Endothelial cell of umbilical vein (primary cell): Measurements from ENCODE around the gene LRR1. TPM values are rescaled to one million over a fixed set of nuclear protein-coding genes. Genes with fewer than 3 reads are reported as not detected.

Experiments used
- Bru-seq: library from RNA; stranded (reverse); fragments of 400-500 nt; gene quantifications from one replicate; lab custom pipeline; 2021; lab: Mats Ljungman, UMichigan
- BruChase-seq, 2 experiments: library from RNA; stranded (reverse); fragments of 400-500 nt; gene quantifications; one replicate each; lab custom pipeline; 2021; lab: Mats Ljungman, UMichigan
- BruUV-seq: library from RNA; stranded (reverse); fragments of 400-500 nt; replicated peaks from 2 replicates; lab custom pipeline; 2021; lab: Mats Ljungman, UMichigan
- CTCF ChIA-PET: fragments of 300-600, 350-600 bp; sonication (Branson Sonifier 250); formaldehyde crosslinking; loops from one replicate; lab custom pipeline; 2021; ENCODE audit warnings: antibody characterized with exemption, inconsistent platforms; lab: Charles Lee
- POLR2A ChIA-PET: fragments of 300-600, 350-600 bp; sonication (Branson Sonifier 250); formaldehyde crosslinking; loops from one replicate; lab custom pipeline; 2021; ENCODE audit warnings: antibody characterized with exemption, inconsistent platforms; lab: Charles Lee
- DNase-seq: peaks from one replicate; pipeline ENCODE4 v3.0.0-alpha.2; 2011; ENCODE audit warnings: low read depth, low spot score
- FAIRE-seq: peaks from 2 replicates; lab custom pipeline; 2011; peaks lifted over from hg19 to GRCh38; lab: Jason Lieb, UNC
- H2AFZ ChIP-seq: 2 replicates; pipeline ENCODE4 v1.6.0; 2012; ENCODE audit warnings: low read depth, low read length, control low read depth, inconsistent platforms
- H3K27ac ChIP-seq: 2 replicates; pipeline ENCODE4 v1.5.1; 2011; ENCODE audit warnings: low read depth, mild to moderate bottlenecking, control low read depth, low read length, moderate library complexity; ENCODE audit not compliant: insufficient read depth
- H3K27me3 ChIP-seq, 2 experiments: 2 replicates each; pipeline versions ENCODE4 v1.6.0 to v1.6.1; 2011; ENCODE audit warnings: low read length in 2 of 2, mixed read lengths in 1 of 2; ENCODE audit not compliant: control insufficient read depth in 2 of 2, insufficient read depth in 2 of 2
- H3K36me3 ChIP-seq, 2 experiments: 2 replicates in 1 of 2; 3 replicates in 1 of 2; pipeline ENCODE4 v1.5.1; 2011; ENCODE audit warnings: low read length in 2 of 2, mild to moderate bottlenecking in 1 of 2, moderate library complexity in 1 of 2; ENCODE audit not compliant: control insufficient read depth in 2 of 2, insufficient read depth in 2 of 2; ENCODE audit errors: extremely low read depth in 1 of 2
- H3K4me1 ChIP-seq: 3 replicates; pipeline ENCODE4 v1.5.1; 2011; ENCODE audit warnings: mild to moderate bottlenecking, low read length; ENCODE audit not compliant: control insufficient read depth, insufficient read depth; ENCODE audit errors: extremely low read depth
- H3K4me2 ChIP-seq: 2 replicates; pipeline ENCODE4 v1.6.1; 2011; ENCODE audit warnings: low read length, control low read depth, mixed read lengths; ENCODE audit not compliant: insufficient read depth
- H3K4me3 ChIP-seq, 3 experiments: fragments of 200-600 bp in 1 of 3; sonication (generic), shearing (Covaris generic) in 1 of 3; replicated peaks in 1 of 3; 2 replicates each; pipeline ENCODE4 v1.5.1; 2011 to 2016; ENCODE audit warnings: control low read depth in 3 of 3, low read length in 3 of 3, mild to moderate bottlenecking in 2 of 3, inconsistent platforms in 1 of 3, low read depth in 1 of 3, moderate library complexity in 1 of 3; ENCODE audit not compliant: insufficient read depth in 1 of 3
- H3K79me2 ChIP-seq: 2 replicates; pipeline ENCODE4 v1.6.0; 2012; ENCODE audit warnings: low read length, inconsistent platforms; ENCODE audit not compliant: control insufficient read depth, insufficient read depth
- H3K9ac ChIP-seq: replicated peaks from 2 replicates; pipeline ENCODE3; 2011; ENCODE audit warnings: low read length, control low read depth; ENCODE audit not compliant: insufficient read depth; ENCODE audit errors: extremely low read depth
- H3K9me1 ChIP-seq: replicated peaks from 3 replicates; pipeline ENCODE4 v1.6.0; 2011; ENCODE audit warnings: mild to moderate bottlenecking, low read length; ENCODE audit not compliant: control insufficient read depth, insufficient read depth; ENCODE audit errors: extremely low read depth
- H3K9me3 ChIP-seq: replicated peaks from 2 replicates; pipeline ENCODE4 v1.5.1; 2012; ENCODE audit warnings: low read length, inconsistent platforms; ENCODE audit not compliant: control insufficient read depth, insufficient read depth
- H4K20me1 ChIP-seq: replicated peaks from 2 replicates; pipeline ENCODE3; 2011; ENCODE audit warnings: mild to moderate bottlenecking, low read length; ENCODE audit not compliant: control insufficient read depth, insufficient read depth; ENCODE audit errors: extremely low read depth
- FOS ChIP-seq: IDR thresholded peaks from 2 replicates; pipeline ENCODE4 v1.6.1; 2011; ENCODE audit warnings: mild to moderate bottlenecking, low read length, moderate library complexity, borderline replicate concordance; ENCODE audit not compliant: insufficient read depth
- MAX ChIP-seq: IDR thresholded peaks from 2 replicates; pipeline ENCODE4 v1.6.1; 2011; ENCODE audit not compliant: insufficient read depth, insufficient read length
- MYC ChIP-seq: IDR thresholded peaks from one replicate; pipeline ENCODE4 v1.6.1; 2011; ENCODE audit warnings: mild to moderate bottlenecking, low read depth, low read length
- POLR2A ChIP-seq: IDR thresholded peaks from 2 replicates; pipeline ENCODE4 v1.6.1; 2012; ENCODE audit warnings: low read depth, mild to moderate bottlenecking, control low read depth, low read length
- POLR2AphosphoS5 ChIP-seq: IDR thresholded peaks from 2 replicates; pipeline ENCODE4 v1.6.1; 2012; ENCODE audit warnings: low read depth, mild to moderate bottlenecking, control low read depth, low read length, moderate library complexity; ENCODE audit not compliant: insufficient read depth
- dilution Hi-C: fragments of 300-500 bp; cut with MboI; formaldehyde crosslinking; loops from one replicate; pipeline ENCODE4 v1.15.0; 2019; ENCODE audit warnings: low sequenced_read_pairs; ENCODE audit not compliant: extremely low pct_ligation_motif_present
- intact Hi-C: fragments of 100-400 bp; cut with micrococcal nuclease; formaldehyde crosslinking; loops from one replicate; pipeline ENCODE4 v1.10.0; 2022
- long read RNA-seq: library from polyadenylated mRNA; stranded (forward); transcript quantifications from one replicate; pipeline ENCODE4 v2.0.0, GENCODE V29; 2021
- polyA minus RNA-seq, 3 experiments: library from RNA; depleted of rRNA, polyadenylated mRNA; stranded (reverse); fragments of >200 nt; gene quantifications; 1 replicate in 1 of 3; 2 replicates in 2 of 3; pipeline ENCODE4 v1.2.3, GENCODE V29; 2011
- polyA plus RNA-seq, 4 experiments: library from polyadenylated mRNA; depleted of rRNA in 3 of 4; stranded (reverse) in 3 of 4; unstranded in 1 of 4; fragments of >200 nt; gene quantifications; 2 replicates each; pipeline versions ENCODE4 v1.2.1 to v1.2.3, GENCODE V29; 2011 to 2012; ENCODE audit warnings: missing spikeins in 1 of 4
- total RNA-seq: library from RNA; stranded (reverse); gene quantifications from 2 replicates; pipeline ENCODE4 v1.2.3, GENCODE V29; 2021

The LRR1 gene
- total RNA-seq = 30.1 and 30.9 TPM in 2 replicates
- 11.4 and 17.7 TPM in 2 replicates for polyA plus RNA-seq
- 19.5 and 20.3 TPM in 2 replicates for polyA plus RNA-seq (2011; cell fraction: cytosol; rRNA removed)
- 9.7 and 15.5 TPM in 2 replicates for polyA plus RNA-seq (2011; cell fraction: nucleus; rRNA removed)
- 14.1 and 24.0 TPM in 2 replicates for polyA plus RNA-seq (2012)
- polyA minus RNA-seq = 9.0 and 9.2 TPM in 2 replicates
- polyA minus RNA-seq (2011; cell fraction: cytosol; rRNA and poly(A)+ RNA removed) = 19.5 TPM
- polyA minus RNA-seq (2011; cell fraction: nucleus; rRNA and poly(A)+ RNA removed) = 6.1 and 9.1 TPM in 2 replicates
- Bru-seq, nascent RNA = percentile 79 among the genes with signal in this experiment
- BruChase-seq, experiment 1, labeled RNA remaining after a 6-hour chase = percentile 79 among the genes with signal in this experiment
- percentile 82 among the genes with signal in this experiment for BruChase-seq, experiment 2, labeled RNA remaining after a 2-hour chase
- long read RNA-seq, transcript LRR1-202 (3 exons, 957 nt) = major isoform, 48 of 97 reads
- long read RNA-seq, transcript LRR1-201 (4 exons, 1,745 nt) = minor isoform, 31 of 97 reads
- long read RNA-seq, partial matches to known transcripts = 2 of 97 reads
- long read RNA-seq, other reads (novel, unspliced or antisense) = 16 of 97 reads

- no peaks in the 10 kb centered on the region for H4K20me1 ChIP-seq
- peak within 1 kb of the TSS; percentile 66 for H3K4me2 ChIP-seq
- H3K9ac ChIP-seq = peak within 1 kb of the TSS; percentile 98
- ChIA-PET POLR2A (interaction anchor here (0.9 to 1.7 kb wide), 3 partner anchors 12 to 35 kb away, joined by 3 to 15 read pairs (median 12); partner anchors contain the start of genes MGAT2, RPL36AL and RPS29), CTCF (interaction anchor here (0.9 to 2.9 kb wide), 7 partner anchors 12 to 137 kb away, joined by 3 to 29 read pairs (median 5); partner anchors contain the start of genes MGAT2, RPL36AL and RPS29)
- H3K4me3 ChIP-seq = peak within 1 kb of the TSS; percentile 57 to 100 (median 97)
- FAIRE-seq = peak; percentile 52
- H3K9me3 ChIP-seq = no peaks in the 10 kb centered on the region
- H2AFZ ChIP-seq = peak within 1 kb of the TSS; percentile 72
- H3K36me3 ChIP-seq = no peaks in the 10 kb centered on the region
- H3K27me3 ChIP-seq = no peaks in the 10 kb centered on the region
- peak within 1 kb of the TSS; percentile 91 for H3K27ac ChIP-seq
- peaks cover 3% of the 10 kb centered on the region for H3K4me1 ChIP-seq
- dilution Hi-C loops = no loop called here
- no peaks in the 10 kb centered on the region for H3K9me1 ChIP-seq
- TSS peak; percentile 64 for BruUV-seq
- peak; percentile 90 for DNase-seq
- no peak for TF ChIP-seq FOS
- peak; percentile 83 for TF ChIP-seq POLR2A
- peak; percentile 88 for TF ChIP-seq POLR2AphosphoS5
- TF ChIP-seq MAX = peak; percentile 45
- peak; percentile 8 for TF ChIP-seq MYC
- intact Hi-C loops = loop anchor here (1.0 kb wide), 3 partner anchors 12 to 136 kb away; partner anchors contain the start of genes MGAT2, RPL36AL and RPS29
- peaks cover 23% of the 10 kb centered on the region for H3K79me2 ChIP-seq
These were observed at the start of gene LRR1 for GRCh38 chr14:49598485-49599300. Gene LRR1, plus strand, starts transcription at chr14:49598940. Its CDS starts 81 bp downstream, at chr14:49599021.
